H1 (cell line): Measurements from ENCODE around the gene KCP. TPM values are rescaled to one million over a fixed set of nuclear protein-coding genes. Genes with fewer than 3 reads are reported as not detected.

ENCODE experiments used
- EGR1 ChIP-seq: IDR thresholded peaks from 2 replicates; pipeline ENCODE4 v1.6.1; 2011; ENCODE audit warnings: low read depth, low read length, borderline replicate concordance
- HDAC6 ChIP-seq: IDR thresholded peaks from one replicate; pipeline ENCODE4 v1.7.1; 2012; ENCODE audit warnings: low read depth, mild to moderate bottlenecking, inconsistent platforms, low read length, moderate library complexity
- TEAD4 ChIP-seq: IDR thresholded peaks from 2 replicates; pipeline ENCODE4 v1.6.1; 2012; ENCODE audit warnings: low read depth, low read length, inconsistent platforms, mixed read lengths
- YY1 ChIP-seq: IDR thresholded peaks from 2 replicates; pipeline ENCODE4 v1.6.1; 2011; ENCODE audit warnings: low read depth, mild to moderate bottlenecking, low read length
- polyA plus RNA-seq, 7 experiments: library from polyadenylated mRNA; depleted of rRNA in 3 of 7; stranded (reverse) in 5 of 7; unstranded in 2 of 7; fragments of >200 nt in 5 of 7; fragments of 200-250 nt in 2 of 7; gene quantifications; 1 replicate in 5 of 7; 2 replicates in 1 of 7; 4 replicates in 1 of 7; pipeline versions ENCODE4 v1.2.1 to v1.2.3, GENCODE V29; 2011 to 2013; ENCODE audit warnings: missing spikeins in 2 of 7, mixed read lengths in 2 of 7
- total RNA-seq: library from RNA; stranded (reverse); fragmentation: NEBNext Ultra II Directional; extraction: Animal tissue kit (Norgen Biotek cat#: 25700); gene quantifications from 2 replicates; pipeline ENCODE4 v1.2.1, GENCODE V29; 2021
- TF ChIP-seq, protein P1 (sequence below): fragments of 300-600 bp; sonication (generic); IDR thresholded peaks from 2 replicates; pipeline ENCODE4 v1.7.1; 2012; ENCODE audit warnings: low read length, moderate library complexity, mild to moderate bottlenecking, inconsistent platforms; ENCODE audit not compliant: insufficient replicate concordance

KCP gene
- total and polyA plus RNA-seq, 2 of the 8 experiments (the other 6 are each of a cell fraction or from before 2014, with no cell fraction given) = 1.3 to 2.0 TPM

DNA sequence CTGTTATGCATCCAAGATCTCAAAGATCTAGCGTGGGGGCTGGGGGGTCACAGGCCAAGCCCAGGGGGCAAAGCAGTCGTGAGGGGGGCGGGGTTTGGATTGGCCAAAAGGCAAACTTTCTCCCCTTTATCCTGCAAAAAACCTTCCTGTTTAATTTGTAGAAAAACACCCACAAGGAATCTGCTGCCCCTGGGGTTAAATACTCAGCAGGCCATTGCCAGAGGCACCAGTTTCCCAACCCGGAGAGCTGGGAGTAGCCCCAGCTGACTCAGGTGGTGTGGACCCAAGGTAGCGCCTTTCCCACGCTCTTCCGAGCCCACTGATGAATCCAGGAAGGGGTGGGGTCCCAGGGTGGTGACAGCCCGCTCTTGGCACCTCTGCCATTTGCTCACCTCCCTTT, 21.4 kb downstream of the KCP start (continued):
- TF ChIP-seq EGR1 (no peak), YY1 (no peak), TEAD4 (no peak), HDAC6 (no peak)
- TF ChIP-seq, protein P1, sequence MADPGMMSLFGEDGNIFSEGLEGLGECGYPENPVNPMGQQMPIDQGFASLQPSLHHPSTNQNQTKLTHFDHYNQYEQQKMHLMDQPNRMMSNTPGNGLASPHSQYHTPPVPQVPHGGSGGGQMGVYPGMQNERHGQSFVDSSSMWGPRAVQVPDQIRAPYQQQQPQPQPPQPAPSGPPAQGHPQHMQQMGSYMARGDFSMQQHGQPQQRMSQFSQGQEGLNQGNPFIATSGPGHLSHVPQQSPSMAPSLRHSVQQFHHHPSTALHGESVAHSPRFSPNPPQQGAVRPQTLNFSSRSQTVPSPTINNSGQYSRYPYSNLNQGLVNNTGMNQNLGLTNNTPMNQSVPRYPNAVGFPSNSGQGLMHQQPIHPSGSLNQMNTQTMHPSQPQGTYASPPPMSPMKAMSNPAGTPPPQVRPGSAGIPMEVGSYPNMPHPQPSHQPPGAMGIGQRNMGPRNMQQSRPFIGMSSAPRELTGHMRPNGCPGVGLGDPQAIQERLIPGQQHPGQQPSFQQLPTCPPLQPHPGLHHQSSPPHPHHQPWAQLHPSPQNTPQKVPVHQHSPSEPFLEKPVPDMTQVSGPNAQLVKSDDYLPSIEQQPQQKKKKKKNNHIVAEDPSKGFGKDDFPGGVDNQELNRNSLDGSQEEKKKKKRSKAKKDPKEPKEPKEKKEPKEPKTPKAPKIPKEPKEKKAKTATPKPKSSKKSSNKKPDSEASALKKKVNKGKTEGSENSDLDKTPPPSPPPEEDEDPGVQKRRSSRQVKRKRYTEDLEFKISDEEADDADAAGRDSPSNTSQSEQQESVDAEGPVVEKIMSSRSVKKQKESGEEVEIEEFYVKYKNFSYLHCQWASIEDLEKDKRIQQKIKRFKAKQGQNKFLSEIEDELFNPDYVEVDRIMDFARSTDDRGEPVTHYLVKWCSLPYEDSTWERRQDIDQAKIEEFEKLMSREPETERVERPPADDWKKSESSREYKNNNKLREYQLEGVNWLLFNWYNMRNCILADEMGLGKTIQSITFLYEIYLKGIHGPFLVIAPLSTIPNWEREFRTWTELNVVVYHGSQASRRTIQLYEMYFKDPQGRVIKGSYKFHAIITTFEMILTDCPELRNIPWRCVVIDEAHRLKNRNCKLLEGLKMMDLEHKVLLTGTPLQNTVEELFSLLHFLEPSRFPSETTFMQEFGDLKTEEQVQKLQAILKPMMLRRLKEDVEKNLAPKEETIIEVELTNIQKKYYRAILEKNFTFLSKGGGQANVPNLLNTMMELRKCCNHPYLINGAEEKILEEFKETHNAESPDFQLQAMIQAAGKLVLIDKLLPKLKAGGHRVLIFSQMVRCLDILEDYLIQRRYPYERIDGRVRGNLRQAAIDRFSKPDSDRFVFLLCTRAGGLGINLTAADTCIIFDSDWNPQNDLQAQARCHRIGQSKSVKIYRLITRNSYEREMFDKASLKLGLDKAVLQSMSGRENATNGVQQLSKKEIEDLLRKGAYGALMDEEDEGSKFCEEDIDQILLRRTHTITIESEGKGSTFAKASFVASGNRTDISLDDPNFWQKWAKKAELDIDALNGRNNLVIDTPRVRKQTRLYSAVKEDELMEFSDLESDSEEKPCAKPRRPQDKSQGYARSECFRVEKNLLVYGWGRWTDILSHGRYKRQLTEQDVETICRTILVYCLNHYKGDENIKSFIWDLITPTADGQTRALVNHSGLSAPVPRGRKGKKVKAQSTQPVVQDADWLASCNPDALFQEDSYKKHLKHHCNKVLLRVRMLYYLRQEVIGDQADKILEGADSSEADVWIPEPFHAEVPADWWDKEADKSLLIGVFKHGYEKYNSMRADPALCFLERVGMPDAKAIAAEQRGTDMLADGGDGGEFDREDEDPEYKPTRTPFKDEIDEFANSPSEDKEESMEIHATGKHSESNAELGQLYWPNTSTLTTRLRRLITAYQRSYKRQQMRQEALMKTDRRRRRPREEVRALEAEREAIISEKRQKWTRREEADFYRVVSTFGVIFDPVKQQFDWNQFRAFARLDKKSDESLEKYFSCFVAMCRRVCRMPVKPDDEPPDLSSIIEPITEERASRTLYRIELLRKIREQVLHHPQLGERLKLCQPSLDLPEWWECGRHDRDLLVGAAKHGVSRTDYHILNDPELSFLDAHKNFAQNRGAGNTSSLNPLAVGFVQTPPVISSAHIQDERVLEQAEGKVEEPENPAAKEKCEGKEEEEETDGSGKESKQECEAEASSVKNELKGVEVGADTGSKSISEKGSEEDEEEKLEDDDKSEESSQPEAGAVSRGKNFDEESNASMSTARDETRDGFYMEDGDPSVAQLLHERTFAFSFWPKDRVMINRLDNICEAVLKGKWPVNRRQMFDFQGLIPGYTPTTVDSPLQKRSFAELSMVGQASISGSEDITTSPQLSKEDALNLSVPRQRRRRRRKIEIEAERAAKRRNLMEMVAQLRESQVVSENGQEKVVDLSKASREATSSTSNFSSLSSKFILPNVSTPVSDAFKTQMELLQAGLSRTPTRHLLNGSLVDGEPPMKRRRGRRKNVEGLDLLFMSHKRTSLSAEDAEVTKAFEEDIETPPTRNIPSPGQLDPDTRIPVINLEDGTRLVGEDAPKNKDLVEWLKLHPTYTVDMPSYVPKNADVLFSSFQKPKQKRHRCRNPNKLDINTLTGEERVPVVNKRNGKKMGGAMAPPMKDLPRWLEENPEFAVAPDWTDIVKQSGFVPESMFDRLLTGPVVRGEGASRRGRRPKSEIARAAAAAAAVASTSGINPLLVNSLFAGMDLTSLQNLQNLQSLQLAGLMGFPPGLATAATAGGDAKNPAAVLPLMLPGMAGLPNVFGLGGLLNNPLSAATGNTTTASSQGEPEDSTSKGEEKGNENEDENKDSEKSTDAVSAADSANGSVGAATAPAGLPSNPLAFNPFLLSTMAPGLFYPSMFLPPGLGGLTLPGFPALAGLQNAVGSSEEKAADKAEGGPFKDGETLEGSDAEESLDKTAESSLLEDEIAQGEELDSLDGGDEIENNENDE = no peak
